OCI-LY7 (cell line): ENCODE measurements around the gene CHD1. TPM values are rescaled to one million over a fixed set of nuclear protein-coding genes. Genes with fewer than 3 reads are reported as not detected.

Experiments
- BruUV-seq: library from RNA; stranded (reverse); fragments of 400-500 nt; replicated peaks from 2 replicates; lab custom pipeline; 2021; lab: Mats Ljungman, UMichigan
- CTCF ChIA-PET: fragments of 300-600 bp; sonication (Branson Sonifier 250); formaldehyde crosslinking; loops from one replicate; lab custom pipeline; 2022; ENCODE audit warnings: antibody characterized with exemption; ENCODE audit not compliant: unreplicated experiment; lab: Charles Lee
- POLR2A ChIA-PET: fragments of 300-600 bp; sonication (Branson Sonifier 250); formaldehyde crosslinking; loops from one replicate; lab custom pipeline; 2022; ENCODE audit warnings: antibody characterized with exemption; lab: Charles Lee
- DNase-seq: peaks from one replicate; pipeline ENCODE4 v3.0.0-alpha.2; 2015; ENCODE audit warnings: low spot score
- H2AFZ ChIP-seq: fragments of 200-600 bp; sonication (generic), shearing (Covaris generic); 2 replicates; pipeline ENCODE4 v1.6.1; 2014; ENCODE audit warnings: mild to moderate bottlenecking, antibody characterized with exemption, low read length, moderate library complexity
- H3K27ac ChIP-seq: fragments of 200-600 bp; sonication (generic); 2 replicates; pipeline ENCODE4 v1.5.1; 2014; ENCODE audit warnings: mixed run types, low read depth, mild to moderate bottlenecking, moderate library complexity, low read length, inconsistent platforms; ENCODE audit not compliant: poor library complexity, severe bottlenecking
- H3K36me3 ChIP-seq: fragments of 200-600 bp; sonication (generic); 2 replicates; pipeline ENCODE4 v1.6.1; 2014; ENCODE audit warnings: mild to moderate bottlenecking, antibody characterized with exemption, low read length, moderate library complexity, mixed read lengths; ENCODE audit not compliant: insufficient read depth
- H3K4me1 ChIP-seq: fragments of 200-600 bp; sonication (generic); 2 replicates; pipeline ENCODE4 v1.5.1; 2014; ENCODE audit warnings: mild to moderate bottlenecking, low read length; ENCODE audit not compliant: insufficient read depth, poor library complexity, severe bottlenecking
- H3K4me2 ChIP-seq: fragments of 200-600 bp; sonication (generic); 2 replicates; pipeline ENCODE4 v1.6.1; 2014; ENCODE audit warnings: mild to moderate bottlenecking, low read length
- H3K4me3 ChIP-seq: fragments of 200-600 bp; sonication (generic); 2 replicates; pipeline ENCODE4 v1.5.1; 2014; ENCODE audit warnings: mild to moderate bottlenecking, low read depth, low read length; ENCODE audit not compliant: poor library complexity, severe bottlenecking
- H3K79me2 ChIP-seq: fragments of 200-600 bp; sonication (generic); 2 replicates; pipeline ENCODE4 v1.6.1; 2016; ENCODE audit warnings: low read depth, mild to moderate bottlenecking, low read length, moderate library complexity, mixed read lengths; ENCODE audit not compliant: insufficient read depth
- H3K9me2 ChIP-seq: fragments of 200-600 bp; sonication (generic); 2 replicates; pipeline ENCODE4 v1.6.1; 2016; ENCODE audit warnings: mild to moderate bottlenecking, low read length, mixed read lengths; ENCODE audit not compliant: insufficient read depth
- H3K9me3 ChIP-seq: fragments of 200-600 bp; sonication (generic); 2 replicates; pipeline ENCODE4 v1.6.1; 2014; ENCODE audit warnings: mild to moderate bottlenecking, mixed run types, low read length, mixed read lengths
- H4K20me1 ChIP-seq: fragments of 200-600 bp; sonication (generic); 2 replicates; pipeline ENCODE4 v1.6.1; 2014; ENCODE audit warnings: mild to moderate bottlenecking, antibody characterized with exemption, low read length, moderate library complexity, mixed read lengths; ENCODE audit not compliant: insufficient read depth
- EZH2phosphoT487 ChIP-seq: fragments of 200-600 bp; sonication (generic); IDR thresholded peaks from 2 replicates; pipeline ENCODE4 v1.6.1; 2018; ENCODE audit warnings: low read depth, borderline replicate concordance, mild to moderate bottlenecking, mixed run types, antibody characterized with exemption, low read length, moderate library complexity, mixed read lengths
- intact Hi-C: fragments of 100-400 bp; cut with micrococcal nuclease; formaldehyde crosslinking; loops from one replicate; pipeline ENCODE4 v1.10.0; 2022; ENCODE audit not compliant: unreplicated experiment
- total RNA-seq, 2 experiments: library from RNA; depleted of rRNA in 1 of 2; stranded (reverse); fragments of >200 nt in 1 of 2; shearing (Covaris generic) in 1 of 2; gene quantifications; 2 replicates each; pipeline ENCODE4 v1.2.3, GENCODE V29; 2014 to 2022
- TF ChIP-seq, protein P1 (sequence below): fragments of 200-600 bp; sonication (generic); conservative IDR thresholded peaks from 2 replicates; pipeline ENCODE4 v1.5.1; 2014; ENCODE audit warnings: mild to moderate bottlenecking, antibody characterized with exemption, low read length, moderate library complexity, mixed read lengths

Gene CHD1
- total RNA-seq, 2 experiments from 2014 or later: 8.3 to 10.3 TPM

- Histone ChIP-seq H3K9me2 (no peaks in the 10 kb centered on the region), H4K20me1 (no peaks in the 10 kb centered on the region), H3K27ac (no peak overlapping the region), H3K4me1 (no peaks in the 10 kb centered on the region), H3K9me3 (peaks cover 7% of the 10 kb centered on the region; the same call in 1 of the 2 replicates), H2AFZ (no peak overlapping the region), H3K79me2 (no peaks in the 10 kb centered on the region), H3K4me3 (no peak overlapping the region), H3K4me2 (no peak overlapping the region), H3K36me3 (no peaks in the 10 kb centered on the region)
- ChIA-PET CTCF (no interaction called here), POLR2A (interaction anchor here (0.7 kb wide), 1 partner anchor 81 kb away, joined by 4 read pairs; no protein-coding TSS in a partner anchor)
- intact Hi-C loops: no loop called here
- DNase-seq: no peak
- no TSS peak for BruUV-seq
- no peak for TF ChIP-seq EZH2phosphoT487
- TF ChIP-seq, protein P1, sequence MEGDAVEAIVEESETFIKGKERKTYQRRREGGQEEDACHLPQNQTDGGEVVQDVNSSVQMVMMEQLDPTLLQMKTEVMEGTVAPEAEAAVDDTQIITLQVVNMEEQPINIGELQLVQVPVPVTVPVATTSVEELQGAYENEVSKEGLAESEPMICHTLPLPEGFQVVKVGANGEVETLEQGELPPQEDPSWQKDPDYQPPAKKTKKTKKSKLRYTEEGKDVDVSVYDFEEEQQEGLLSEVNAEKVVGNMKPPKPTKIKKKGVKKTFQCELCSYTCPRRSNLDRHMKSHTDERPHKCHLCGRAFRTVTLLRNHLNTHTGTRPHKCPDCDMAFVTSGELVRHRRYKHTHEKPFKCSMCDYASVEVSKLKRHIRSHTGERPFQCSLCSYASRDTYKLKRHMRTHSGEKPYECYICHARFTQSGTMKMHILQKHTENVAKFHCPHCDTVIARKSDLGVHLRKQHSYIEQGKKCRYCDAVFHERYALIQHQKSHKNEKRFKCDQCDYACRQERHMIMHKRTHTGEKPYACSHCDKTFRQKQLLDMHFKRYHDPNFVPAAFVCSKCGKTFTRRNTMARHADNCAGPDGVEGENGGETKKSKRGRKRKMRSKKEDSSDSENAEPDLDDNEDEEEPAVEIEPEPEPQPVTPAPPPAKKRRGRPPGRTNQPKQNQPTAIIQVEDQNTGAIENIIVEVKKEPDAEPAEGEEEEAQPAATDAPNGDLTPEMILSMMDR: no peak
Observed at GRCh38 chr5:98840946-98841345, 87.9 kb downstream of the CHD1 start.

DNA sequence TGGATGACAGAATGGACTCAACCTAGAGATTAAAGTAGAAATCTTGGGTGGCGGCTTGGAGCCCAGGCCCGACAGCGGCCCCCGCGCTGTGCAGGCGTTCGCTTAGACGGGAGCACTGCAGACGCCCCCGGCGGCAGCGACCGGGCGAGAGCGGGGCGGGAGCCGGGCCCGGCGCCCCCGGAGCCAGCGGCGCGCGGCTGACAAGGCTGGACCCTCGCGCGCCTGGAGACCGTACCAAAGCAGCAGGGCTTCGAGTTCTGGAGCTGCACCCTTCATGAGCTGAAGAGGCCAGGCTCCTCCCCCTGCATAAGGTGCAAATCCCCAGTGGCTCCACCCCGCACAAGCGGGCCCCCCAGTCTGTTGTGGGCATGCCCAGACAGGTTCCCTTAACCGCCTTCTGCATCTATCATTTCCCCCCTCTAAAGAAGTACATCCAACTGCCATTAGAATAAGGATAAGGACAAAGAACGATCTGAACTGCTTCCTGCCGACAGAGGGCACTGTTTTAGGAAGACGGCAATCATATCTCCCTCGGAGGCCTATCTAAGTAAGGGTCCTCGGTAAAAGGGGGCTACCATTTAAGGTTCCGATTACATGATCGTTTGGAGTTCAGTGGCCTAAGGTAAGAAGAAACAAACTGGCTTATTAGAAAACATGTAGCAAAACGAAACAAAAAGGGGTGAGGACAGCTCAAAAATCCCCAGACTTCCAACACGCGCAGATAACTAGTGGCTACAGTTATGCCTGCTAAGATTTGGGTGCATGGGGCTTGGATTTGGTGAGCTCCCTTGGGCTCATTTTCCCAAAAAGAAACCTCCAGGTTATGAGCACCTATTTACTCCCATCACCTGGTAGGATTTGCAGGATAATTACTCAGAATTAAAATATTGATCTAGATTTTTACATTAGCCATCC, 89.1 kb downstream of the CHD1 start:
- CTCF ChIA-PET: no interaction called here
- peak; percentile 9 for DNase-seq
- no peaks in the 10 kb centered on the region for H3K36me3 ChIP-seq
- peaks cover 7% of the 10 kb centered on the region; the same call in 1 of the 2 replicates for H3K9me3 ChIP-seq
- TF ChIP-seq EZH2phosphoT487: no peak
- TF ChIP-seq, protein P1: peak; percentile 60; the same call in 1 of the 2 replicates
- no peak overlapping the region for H3K4me3 ChIP-seq
- BruUV-seq: no TSS peak
- H3K4me2 ChIP-seq: no peak overlapping the region
- no peak overlapping the region for H2AFZ ChIP-seq
- POLR2A ChIA-PET: interaction anchor here (0.7 kb wide), 1 partner anchor 130 kb away, joined by 11 read pairs; no protein-coding TSS in a partner anchor
- H3K4me1 ChIP-seq: no peaks in the 10 kb centered on the region
- H3K79me2 ChIP-seq: no peaks in the 10 kb centered on the region
- H3K27ac ChIP-seq: no peak overlapping the region
- intact Hi-C loops: no loop called here
- H4K20me1 ChIP-seq: no peaks in the 10 kb centered on the region
- H3K9me2 ChIP-seq: no peaks in the 10 kb centered on the region

GRCh38 chr5:98836175-98836574, 92.6 kb downstream of the CHD1 start:
- Histone ChIP-seq H3K9me2 (no peaks in the 10 kb centered on the region), H4K20me1 (no peaks in the 10 kb centered on the region), H3K36me3 (no peaks in the 10 kb centered on the region), H3K4me2 (no peak overlapping the region), H2AFZ (no peak overlapping the region), H3K27ac (no peak overlapping the region), H3K4me1 (no peaks in the 10 kb centered on the region), H3K9me3 (no peaks in the 10 kb centered on the region), H3K4me3 (no peak overlapping the region), H3K79me2 (no peaks in the 10 kb centered on the region)
- BruUV-seq: no TSS peak
- DNase-seq: no peak
- no peak for TF ChIP-seq EZH2phosphoT487
- TF ChIP-seq, protein P1: no peak
- ChIA-PET POLR2A (no interaction called here), CTCF (no interaction called here)
- intact Hi-C loops: no loop called here
